ENCODE data around the gene XPR1. TPM values are rescaled to one million over a fixed set of nuclear protein-coding genes. Genes with fewer than 3 reads are reported as not detected.

The XPR1 gene
- total and polyA plus RNA-seq, 2 of the 8 experiments (the other 6 are each of a cell fraction or from before 2014, with no cell fraction given) = 28.6 to 43.9 TPM

DNA sequence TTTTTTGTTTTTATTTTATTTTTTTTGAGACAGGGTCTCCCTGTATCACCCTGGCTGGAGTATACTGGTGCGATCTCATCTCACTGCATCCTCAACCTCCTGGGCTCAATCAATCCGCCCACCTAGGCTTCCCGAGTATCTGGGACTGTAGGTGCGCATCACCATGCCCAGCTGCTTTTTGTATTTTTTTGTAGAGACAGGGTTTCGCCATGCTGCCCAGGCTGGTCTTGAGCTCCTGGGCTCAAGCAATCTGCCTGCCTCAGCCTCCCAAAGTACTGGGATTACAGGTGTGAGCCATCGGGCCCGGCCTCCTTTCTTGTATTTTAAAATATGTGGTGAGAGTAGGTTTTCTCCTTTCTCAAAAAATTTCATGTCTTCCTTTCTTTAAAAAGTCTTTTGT lies 122.6 kb downstream of the XPR1 start:
- Histone ChIP-seq H2BK12ac (ENCODE audit: low read depth, low read length) (no peak overlapping the region), H3K79me2 (ENCODE audit: control insufficient read depth in 1 of 2, insufficient read depth in 2 of 2, low read length in 2 of 2) (no peaks in the 10 kb centered on the region), H3K23ac (ENCODE audit: insufficient read length) (no peak overlapping the region), H2AFZ (ENCODE audit: low read length) (no peak overlapping the region), H2BK20ac (ENCODE audit: low read length) (no peak overlapping the region), H3K14ac (ENCODE audit: insufficient read length) (no peak overlapping the region), H4K8ac (ENCODE audit: extremely low read depth, insufficient read depth, low read length) (no peak overlapping the region), H4K91ac (replicated peaks; ENCODE audit: insufficient read length, low read length) (no peak overlapping the region), H2BK5ac (ENCODE audit: low read depth, low read length) (no peak overlapping the region), H3K9me3 (ENCODE audit: insufficient read depth in 2 of 2, low read depth in 1 of 2, low read length in 1 of 2) (no peaks in the 10 kb centered on the region), H3K9ac (replicated peaks in 1 of 4; ENCODE audit: extremely low read depth in 1 of 4, low read depth in 3 of 4, low read length in 3 of 4) (no peak overlapping the region), H3K27me3 (replicated peaks in 1 of 4; ENCODE audit: control insufficient read depth in 3 of 4, extremely low read depth in 1 of 4, insufficient read depth in 3 of 4, low read length in 3 of 4) (no peaks in the 10 kb centered on the region), H3K36me3 (ENCODE audit: control insufficient read depth in 2 of 4, insufficient read depth in 4 of 4, low read length in 3 of 4) (no peaks in the 10 kb centered on the region), H3K56ac (replicated peaks; ENCODE audit: insufficient read length, low read depth, low read length) (no peak overlapping the region), H2BK15ac (ENCODE audit: low read length) (no peak overlapping the region), H3K4ac (replicated peaks; ENCODE audit: insufficient read length, low read depth, low read length) (no peak overlapping the region), H4K20me1 (replicated peaks in 1 of 2; ENCODE audit: control insufficient read depth in 1 of 2, insufficient read depth in 2 of 2, low read length in 2 of 2) (no peaks in the 10 kb centered on the region), H2AK5ac (ENCODE audit: low read depth, low read length) (no peak overlapping the region), H4K5ac (ENCODE audit: insufficient read length, low read depth, low read length) (no peak overlapping the region), H3K4me1 (replicated peaks in 1 of 4; ENCODE audit: control insufficient read depth in 3 of 4, insufficient read depth in 4 of 4, low read length in 3 of 4) (no peaks in the 10 kb centered on the region), H3K18ac (ENCODE audit: extremely low read depth, low read length) (no peak overlapping the region), H3K27ac (ENCODE audit: low read depth, low read length) (no peak overlapping the region), H3K23me2 (ENCODE audit: low read depth, low read length) (no peaks in the 10 kb centered on the region), H3K4me3 (ENCODE audit: extremely low read depth in 1 of 4, insufficient read depth in 2 of 4, low read depth in 3 of 4, low read length in 4 of 4) (no peak overlapping the region), H3K4me2 (ENCODE audit: insufficient read depth in 1 of 2, low read depth in 2 of 2, low read length in 2 of 2) (no peak overlapping the region), H3K79me1 (ENCODE audit: low read depth, low read length) (no peaks in the 10 kb centered on the region), H2BK120ac (replicated peaks; ENCODE audit: low read depth, low read length) (no peak overlapping the region)
- FAIRE-seq (no peak), DNase-seq (ENCODE audit: low read depth in 1 of 2, low spot score in 2 of 2) (no peak)
- ChIA-PET POLR2A (ENCODE audit: partially characterized antibody) (no interaction called here), CTCF (ENCODE audit: partially characterized antibody) (no interaction called here)
- TF ChIP-seq RAD21 (IDR thresholded peaks at IDR 0.05 in 1 of 2, conservative IDR thresholded peaks at IDR 0.05 in 1 of 2; ENCODE audit: low read depth in 2 of 2, low read length in 2 of 2) (no peak), CEBPB (IDR thresholded peaks at IDR 0.05; ENCODE audit: low read depth, low read length) (no peak), SP2 (IDR thresholded peaks at IDR 0.05; ENCODE audit: low read length) (no peak)
- WGBS, 2 experiments (ENCODE audit: extremely low coverage in 1 of 2, insufficient coverage in 1 of 2, insufficient read length in 1 of 2, insufficient replicate concordance in 2 of 2, low coverage in 1 of 2, low lambda C conversion rate in 2 of 2, missing lambda C conversion rate in 1 of 2) = 88% methylated on average over 7 of the region's 7 CpGs; no CpG with 5 or more reads in 1 of the 2 experiments

All from H1 (cell line).